Prostate gland (tissue), 2 donors: ENCODE data around the gene PDE4D. TPM values are rescaled to one million over a fixed set of nuclear protein-coding genes. Genes with fewer than 3 reads are reported as not detected.

Experiments used
- DNase-seq: peaks from one replicate; pipeline ENCODE4 v3.0.0-alpha.2; 2019; ENCODE audit warnings: low spot score
- H3K27ac ChIP-seq, 2 donors: fragments of 200-600 bp; sonication (generic); 2 replicates each; pipeline ENCODE4 v1.5.1; 2017 to 2019
- H3K27me3 ChIP-seq: fragments of 200-600 bp; sonication (generic); replicated peaks from 2 replicates; pipeline ENCODE4 v1.5.1; 2019; ENCODE audit not compliant: insufficient read depth
- H3K36me3 ChIP-seq, 2 donors: fragments of 200-600 bp; sonication (generic); 1 replicate in 1 of 2; 2 replicates in 1 of 2; pipeline versions ENCODE4 v1.5.1 to v1.8.1; 2017 to 2019
- H3K4me1 ChIP-seq: fragments of 200-600 bp; sonication (generic); replicated peaks from 2 replicates; pipeline ENCODE4 v1.5.1; 2019
- H3K4me3 ChIP-seq, 2 donors: fragments of 200-600 bp; sonication (generic); 2 replicates each; pipeline ENCODE4 v1.5.1; 2017 to 2019
- H3K9me3 ChIP-seq: fragments of 200-600 bp; sonication (generic); 2 replicates; pipeline ENCODE4 v1.5.1; 2017
- CTCF ChIP-seq, 4 experiments: fragments of 200-600 bp in 2 of 4; fragments of 450-650 bp in 2 of 4; sonication (generic) in 2 of 4; IDR thresholded peaks; 1 replicate in 3 of 4; 2 replicates in 1 of 4; pipeline ENCODE4 v1.5.1; 2016 to 2019; ENCODE audit warnings: antibody characterized with exemption in 4 of 4, mild to moderate bottlenecking in 2 of 4, moderate library complexity in 2 of 4
- POLR2A ChIP-seq: fragments of 450-650 bp; IDR thresholded peaks from one replicate; pipeline ENCODE4 v1.6.1; 2016; ENCODE audit warnings: antibody characterized with exemption, mild to moderate bottlenecking
- POLR2AphosphoS5 ChIP-seq: sonication (generic); formaldehyde crosslinking; IDR thresholded peaks from one replicate; pipeline ENCODE4 v1.6.1; 2017; ENCODE audit warnings: antibody characterized with exemption
- WGBS: methylation state at CpG from one replicate; pipeline ENCODE4 v1.1.5; 2018; 5-methylcytosine and 5-hydroxymethylcytosine counted together
- intact Hi-C: fragments of 100-400 bp; cut with DNase I; formaldehyde crosslinking; loops from one replicate; pipeline ENCODE4 v1.14.2; 2022
- total RNA-seq, 2 donors: library from RNA; depleted of rRNA; stranded (reverse); fragments of >200 nt; gene quantifications; one replicate each; pipeline ENCODE4 v1.1.0, GENCODE V29; 2016

PDE4D gene
- total RNA-seq, 2 donors from 2014 or later, result 64.2 to 75.6 TPM

- no peak for TF ChIP-seq POLR2A
- peak in 1 of 4 experiments; percentile 11 for TF ChIP-seq CTCF (IDR thresholded peaks at IDR 0.05)
- TF ChIP-seq POLR2AphosphoS5, result peak; percentile 86
- Histone ChIP-seq H3K4me1 (no peaks in the 10 kb centered on the region), H3K27ac (peak overlapping the region; percentile 38 to 44), H3K9me3 (no peaks in the 10 kb centered on the region), H3K27me3 (no peaks in the 10 kb centered on the region), H3K4me3 (no peak overlapping the region), H3K36me3 (no peaks in the 10 kb centered on the region)
- intact Hi-C loops, result no loop called here
- whole genome bisulfite sequencing, result 44% methylated on average over 4 of the region's 4 CpGs
- peak; percentile 67 for DNase-seq
Observed at GRCh38 chr5:59548807-59549357, 344.6 kb downstream of the PDE4D start.

- WGBS, result 58% methylated on average over 3 of the region's 3 CpGs
- no peak overlapping the region for H3K27ac ChIP-seq
- H3K27me3 ChIP-seq, result no peaks in the 10 kb centered on the region
- no peak overlapping the region for H3K4me3 ChIP-seq
- intact Hi-C loops, result no loop called here
- H3K4me1 ChIP-seq, result peaks cover 2% of the 10 kb centered on the region
- no peaks in the 10 kb centered on the region for H3K9me3 ChIP-seq
- no peak for DNase-seq
- no peak for TF ChIP-seq POLR2AphosphoS5
- TF ChIP-seq POLR2A, result no peak
- TF ChIP-seq CTCF (IDR thresholded peaks at IDR 0.05), result no peak
- H3K36me3 ChIP-seq, result no peaks in the 10 kb centered on the region
Observed at GRCh38 chr5:59547731-59548130, 345.8 kb downstream of the PDE4D start.

GRCh38 chr5:59544573-59544972 is 349.0 kb downstream of the PDE4D start:
- no peaks in the 10 kb centered on the region for H3K9me3 ChIP-seq
- peaks cover 2% of the 10 kb centered on the region for H3K4me1 ChIP-seq
- no peaks in the 10 kb centered on the region for H3K36me3 ChIP-seq
- H3K4me3 ChIP-seq, result no peak overlapping the region
- peak overlapping the region; percentile 5 to 45 for H3K27ac ChIP-seq
- TF ChIP-seq CTCF (IDR thresholded peaks at IDR 0.05), result no peak
- no peak for TF ChIP-seq POLR2A
- TF ChIP-seq POLR2AphosphoS5, result no peak
- 91% methylated on average over 2 of the region's 2 CpGs for WGBS
- no peak for DNase-seq
- intact Hi-C loops, result no loop called here
- H3K27me3 ChIP-seq, result no peaks in the 10 kb centered on the region

- Histone ChIP-seq H3K36me3 (no peaks in the 10 kb centered on the region), H3K27ac (peak overlapping the region; percentile 5 to 45), H3K4me3 (no peak overlapping the region), H3K4me1 (peaks cover 2% of the 10 kb centered on the region), H3K9me3 (no peaks in the 10 kb centered on the region), H3K27me3 (no peaks in the 10 kb centered on the region)
- 15% methylated on average over 2 of the region's 2 CpGs for WGBS
- TF ChIP-seq POLR2A (no peak), CTCF (IDR thresholded peaks at IDR 0.05) (no peak), POLR2AphosphoS5 (peak; percentile 16)
- peak; percentile 23 for DNase-seq
- intact Hi-C loops, result no loop called here
Observed at GRCh38 chr5:59543821-59544442, 349.6 kb downstream of the PDE4D start.
